Mesothelial cell of epicardium (in vitro differentiated cells): ENCODE results near the gene ADAMTSL2. TPM values are rescaled to one million over a fixed set of nuclear protein-coding genes. Genes with fewer than 3 reads are reported as not detected.

Source experiments
- DNase-seq, 2 experiments: peaks; one replicate each; pipeline ENCODE4 v3.0.0; 2021; ENCODE audit warnings: low spot score in 2 of 2; ENCODE audit not compliant: unreplicated experiment in 2 of 2
- H3K27ac Mint-ChIP-seq: 2 replicates; pipeline ENCODE4 v1.8.0; 2021; ENCODE audit warnings: mixed read lengths
- H3K27me3 Mint-ChIP-seq: 2 replicates; pipeline ENCODE4 v1.8.0; 2021; ENCODE audit warnings: low read depth, mixed read lengths
- H3K36me3 Mint-ChIP-seq: 2 replicates; pipeline ENCODE4 v1.8.0; 2021; ENCODE audit warnings: mixed read lengths
- H3K4me1 Mint-ChIP-seq: 2 replicates; pipeline ENCODE4 v1.8.0; 2021; ENCODE audit warnings: mixed read lengths
- H3K4me3 Mint-ChIP-seq: 2 replicates; pipeline ENCODE4 v1.8.0; 2021; ENCODE audit warnings: mild to moderate bottlenecking, moderate library complexity, mixed read lengths
- H3K9me3 Mint-ChIP-seq: 2 replicates; pipeline ENCODE4 v1.8.0; 2021; ENCODE audit warnings: mixed read lengths
- total RNA-seq: library from RNA; stranded (reverse); gene quantifications from 3 replicates; pipeline ENCODE4 v1.2.1, GENCODE V29; 2021
- TF ChIP-seq, protein P1 (sequence below): fragments of 200-600 bp; sonication (generic); IDR thresholded peaks from one replicate; pipeline ENCODE4 v1.5.0; 2021; ENCODE audit warnings: antibody characterized with exemption; ENCODE audit not compliant: unreplicated experiment

ADAMTSL2 gene
- total RNA-seq, 1 donor from 2014 or later, result 6.5 TPM

DNA sequence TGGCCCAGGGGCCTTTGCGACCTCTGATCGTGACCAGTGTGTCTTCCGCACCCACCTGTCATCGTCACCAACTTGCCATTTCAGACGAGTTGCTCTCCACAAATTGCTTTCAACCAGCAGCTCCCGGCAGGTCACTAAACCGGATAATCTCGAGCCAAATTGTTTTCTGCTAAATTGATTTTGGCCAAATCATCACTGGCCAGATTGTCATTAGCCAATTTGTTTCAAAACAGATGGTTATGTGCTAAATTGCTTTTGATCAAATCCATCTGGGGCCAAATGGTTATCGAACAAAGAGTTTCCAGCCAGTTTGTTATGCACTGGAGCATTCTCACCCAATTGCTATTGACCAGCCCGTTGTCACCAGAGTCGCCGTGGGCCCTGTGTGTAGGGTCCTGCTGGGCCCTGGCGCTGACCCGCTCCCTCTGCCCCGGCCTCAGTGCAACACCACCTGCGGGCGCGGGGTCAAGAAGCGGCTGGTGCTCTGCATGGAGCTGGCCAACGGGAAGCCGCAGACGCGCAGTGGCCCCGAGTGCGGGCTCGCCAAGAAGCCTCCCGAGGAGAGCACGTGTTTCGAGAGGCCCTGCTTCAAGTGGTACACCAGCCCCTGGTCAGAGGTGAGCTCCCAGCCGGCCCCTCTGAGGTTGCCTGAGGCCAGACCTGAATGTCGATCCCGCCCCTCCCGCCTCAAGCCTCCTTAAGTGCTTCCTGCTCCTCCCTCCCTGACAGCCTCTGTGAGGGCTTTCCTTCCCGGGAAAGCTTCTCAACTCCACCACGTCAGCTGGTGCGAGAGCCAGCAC lies 35.6 kb downstream of the ADAMTSL2 start:
- Mint-ChIP-seq H3K27me3 (no peaks in the 10 kb centered on the region), H3K27ac (no peak overlapping the region), H3K4me1 (peaks cover 9% of the 10 kb centered on the region), H3K4me3 (no peak overlapping the region), H3K36me3 (no peaks in the 10 kb centered on the region), H3K9me3 (no peaks in the 10 kb centered on the region)
- no peak for DNase-seq
- TF ChIP-seq, protein P1, sequence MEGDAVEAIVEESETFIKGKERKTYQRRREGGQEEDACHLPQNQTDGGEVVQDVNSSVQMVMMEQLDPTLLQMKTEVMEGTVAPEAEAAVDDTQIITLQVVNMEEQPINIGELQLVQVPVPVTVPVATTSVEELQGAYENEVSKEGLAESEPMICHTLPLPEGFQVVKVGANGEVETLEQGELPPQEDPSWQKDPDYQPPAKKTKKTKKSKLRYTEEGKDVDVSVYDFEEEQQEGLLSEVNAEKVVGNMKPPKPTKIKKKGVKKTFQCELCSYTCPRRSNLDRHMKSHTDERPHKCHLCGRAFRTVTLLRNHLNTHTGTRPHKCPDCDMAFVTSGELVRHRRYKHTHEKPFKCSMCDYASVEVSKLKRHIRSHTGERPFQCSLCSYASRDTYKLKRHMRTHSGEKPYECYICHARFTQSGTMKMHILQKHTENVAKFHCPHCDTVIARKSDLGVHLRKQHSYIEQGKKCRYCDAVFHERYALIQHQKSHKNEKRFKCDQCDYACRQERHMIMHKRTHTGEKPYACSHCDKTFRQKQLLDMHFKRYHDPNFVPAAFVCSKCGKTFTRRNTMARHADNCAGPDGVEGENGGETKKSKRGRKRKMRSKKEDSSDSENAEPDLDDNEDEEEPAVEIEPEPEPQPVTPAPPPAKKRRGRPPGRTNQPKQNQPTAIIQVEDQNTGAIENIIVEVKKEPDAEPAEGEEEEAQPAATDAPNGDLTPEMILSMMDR, result no peak

DNA sequence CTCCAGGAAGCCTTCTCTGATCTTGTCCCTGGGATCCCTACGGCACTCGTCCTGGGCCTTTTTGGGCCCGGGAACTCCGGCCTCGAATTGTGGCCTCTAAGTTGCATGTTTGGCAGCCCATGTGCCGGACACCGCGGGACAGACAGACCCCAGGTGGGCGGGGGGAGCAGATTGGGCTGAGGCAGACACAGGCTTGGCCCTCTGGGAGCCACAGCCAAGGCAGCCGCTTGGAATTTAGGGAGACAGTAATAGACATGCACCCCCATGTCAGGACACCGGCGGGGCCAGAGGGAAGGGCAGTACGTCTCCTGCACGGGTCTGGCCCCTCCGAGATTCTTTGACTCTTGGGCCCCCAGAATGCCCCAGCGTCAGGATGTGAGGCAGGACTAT lies 36.2 kb downstream of the ADAMTSL2 start:
- Mint-ChIP-seq H3K27me3 (no peaks in the 10 kb centered on the region), H3K9me3 (no peaks in the 10 kb centered on the region), H3K4me1 (peaks cover 10% of the 10 kb centered on the region), H3K36me3 (no peaks in the 10 kb centered on the region), H3K27ac (no peak overlapping the region), H3K4me3 (no peak overlapping the region)
- TF ChIP-seq, protein P1, result no peak
- no peak for DNase-seq

DNA sequence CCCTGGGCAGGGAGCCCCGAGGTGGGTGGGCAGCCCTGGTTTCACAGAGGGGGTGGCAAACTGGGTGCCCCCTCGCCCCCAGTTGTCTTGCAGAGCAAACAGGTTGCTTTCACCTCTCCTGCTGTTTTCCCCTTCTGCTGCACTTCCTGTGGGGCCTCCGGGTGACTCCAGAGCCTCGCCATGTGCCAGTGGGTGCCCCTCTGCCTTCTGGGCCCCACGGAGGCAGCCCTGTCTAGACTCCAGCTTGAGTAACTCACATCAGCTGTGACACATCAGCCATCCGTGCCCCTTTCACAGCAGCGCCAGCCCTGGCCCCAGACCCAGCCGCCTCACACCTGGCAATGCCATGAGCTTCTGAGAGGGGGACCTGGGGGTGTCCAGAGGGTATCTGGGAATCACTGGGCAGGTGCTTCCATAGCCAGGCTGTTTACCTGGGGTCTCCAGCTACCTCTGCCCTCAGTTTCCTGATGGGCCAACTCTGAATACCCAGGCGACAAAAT lies 36.9 kb downstream of the ADAMTSL2 start:
- no peak for DNase-seq
- Mint-ChIP-seq H3K27ac (no peak overlapping the region), H3K36me3 (no peaks in the 10 kb centered on the region), H3K4me3 (no peak overlapping the region), H3K27me3 (no peaks in the 10 kb centered on the region), H3K4me1 (peaks cover 11% of the 10 kb centered on the region), H3K9me3 (no peaks in the 10 kb centered on the region)
- TF ChIP-seq, protein P1, result no peak

DNA sequence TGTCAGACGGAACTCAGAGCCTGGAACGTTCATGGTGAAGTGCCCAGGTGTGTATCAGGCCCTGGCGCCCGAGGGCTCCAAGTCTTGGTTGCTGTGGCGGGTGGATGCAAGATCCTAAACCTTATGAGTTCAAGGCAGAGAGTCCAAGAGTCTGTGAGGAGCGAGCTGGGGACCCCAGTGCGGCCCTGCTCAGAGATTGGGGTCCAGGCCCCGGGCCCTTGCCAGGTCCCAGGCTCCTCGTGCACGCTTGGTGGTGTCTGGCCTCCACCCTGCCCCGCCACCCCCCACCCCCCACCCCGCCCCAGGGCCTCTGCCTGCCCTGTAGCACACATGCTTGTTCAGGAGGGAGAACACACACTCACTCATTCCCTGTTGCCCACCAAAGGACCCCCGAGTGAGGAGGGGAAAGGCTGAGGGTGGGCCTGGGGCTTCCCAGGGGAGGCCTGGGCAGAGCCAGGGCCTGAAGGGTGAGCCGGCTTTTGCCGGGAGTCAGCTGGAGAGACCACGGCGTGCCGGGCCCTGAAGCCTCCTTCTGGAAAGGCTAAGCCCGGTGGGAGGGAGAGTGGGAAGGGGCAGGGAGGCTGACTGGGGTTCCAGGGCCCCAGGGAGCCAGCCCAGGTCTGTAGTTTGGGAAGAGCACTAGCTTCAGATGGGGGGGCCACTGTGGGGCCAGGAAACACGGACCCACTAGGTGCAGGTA lies 37.5 kb downstream of the ADAMTSL2 start:
- H3K4me1 Mint-ChIP-seq, result peaks cover 17% of the 10 kb centered on the region
- no peaks in the 10 kb centered on the region for H3K9me3 Mint-ChIP-seq
- no peaks in the 10 kb centered on the region for H3K36me3 Mint-ChIP-seq
- TF ChIP-seq, protein P1, result no peak
- H3K27ac Mint-ChIP-seq, result no peak overlapping the region
- no peaks in the 10 kb centered on the region for H3K27me3 Mint-ChIP-seq
- no peak overlapping the region for H3K4me3 Mint-ChIP-seq
- no peak for DNase-seq

DNA sequence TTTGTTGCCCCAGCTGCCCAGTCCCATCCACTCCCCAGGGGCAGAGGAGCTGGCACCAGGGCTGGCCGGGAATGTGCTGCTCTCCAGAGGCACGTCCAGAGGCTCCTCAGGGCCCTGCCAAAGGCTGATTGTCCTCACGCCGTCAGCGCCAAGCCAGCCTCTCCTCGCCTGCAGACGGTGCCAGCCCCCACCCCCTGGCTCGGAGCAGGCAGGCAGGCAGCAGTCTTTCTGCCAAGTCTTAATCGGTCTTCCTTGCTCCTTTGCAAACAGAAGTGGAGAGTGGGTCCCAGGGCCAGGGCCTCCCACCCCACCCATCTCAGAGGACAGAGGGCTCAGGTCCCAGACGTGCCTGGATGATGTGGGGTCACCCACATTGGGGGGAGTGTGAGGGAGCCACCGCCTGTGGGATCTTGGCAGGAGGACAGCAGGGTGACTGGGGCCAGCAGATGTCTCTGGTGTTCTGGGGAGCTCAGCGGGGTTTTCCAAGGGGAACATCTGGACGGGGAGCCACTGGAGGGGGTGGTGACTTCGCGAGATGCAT lies 38.4 kb downstream of the ADAMTSL2 start:
- Mint-ChIP-seq H3K36me3 (no peaks in the 10 kb centered on the region), H3K9me3 (no peaks in the 10 kb centered on the region), H3K4me3 (no peak overlapping the region), H3K27ac (no peak overlapping the region), H3K4me1 (peaks cover 14% of the 10 kb centered on the region), H3K27me3 (no peaks in the 10 kb centered on the region)
- TF ChIP-seq, protein P1, result no peak
- DNase-seq, result no peak
